ENCODE data around the gene SCYGR8. TPM values are rescaled to one million over a fixed set of nuclear protein-coding genes. Genes with fewer than 3 reads are reported as not detected.

SCYGR8 gene
- total RNA-seq, 1 donor from 2014 or later, result not detected

- no peak overlapping the region for H3K27ac ChIP-seq
- no peaks in the 10 kb centered on the region for H3K9me3 ChIP-seq
- no peaks in the 10 kb centered on the region for H3K27me3 ChIP-seq
- peak overlapping the region; percentile 11 for H3K4me3 ChIP-seq
- TF ChIP-seq, protein P1, sequence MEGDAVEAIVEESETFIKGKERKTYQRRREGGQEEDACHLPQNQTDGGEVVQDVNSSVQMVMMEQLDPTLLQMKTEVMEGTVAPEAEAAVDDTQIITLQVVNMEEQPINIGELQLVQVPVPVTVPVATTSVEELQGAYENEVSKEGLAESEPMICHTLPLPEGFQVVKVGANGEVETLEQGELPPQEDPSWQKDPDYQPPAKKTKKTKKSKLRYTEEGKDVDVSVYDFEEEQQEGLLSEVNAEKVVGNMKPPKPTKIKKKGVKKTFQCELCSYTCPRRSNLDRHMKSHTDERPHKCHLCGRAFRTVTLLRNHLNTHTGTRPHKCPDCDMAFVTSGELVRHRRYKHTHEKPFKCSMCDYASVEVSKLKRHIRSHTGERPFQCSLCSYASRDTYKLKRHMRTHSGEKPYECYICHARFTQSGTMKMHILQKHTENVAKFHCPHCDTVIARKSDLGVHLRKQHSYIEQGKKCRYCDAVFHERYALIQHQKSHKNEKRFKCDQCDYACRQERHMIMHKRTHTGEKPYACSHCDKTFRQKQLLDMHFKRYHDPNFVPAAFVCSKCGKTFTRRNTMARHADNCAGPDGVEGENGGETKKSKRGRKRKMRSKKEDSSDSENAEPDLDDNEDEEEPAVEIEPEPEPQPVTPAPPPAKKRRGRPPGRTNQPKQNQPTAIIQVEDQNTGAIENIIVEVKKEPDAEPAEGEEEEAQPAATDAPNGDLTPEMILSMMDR (IDR thresholded peaks at IDR 0.05), result no peak
- intact Hi-C loops (cut with DNase I), result no loop called here
- H3K4me1 ChIP-seq, result no peaks in the 10 kb centered on the region
- DNase-seq, result no peak
- ATAC-seq, result peak; percentile 86
- no peaks in the 10 kb centered on the region for H3K36me3 ChIP-seq
Measured at GRCh38 chr2:227783404-227784138, 37.9 kb downstream of the SCYGR8 start.

- Histone ChIP-seq H3K27ac (no peak overlapping the region), H3K27me3 (no peaks in the 10 kb centered on the region), H3K36me3 (no peaks in the 10 kb centered on the region), H3K4me1 (no peaks in the 10 kb centered on the region), H3K9me3 (no peaks in the 10 kb centered on the region), H3K4me3 (no peak overlapping the region)
- ATAC-seq, result no peak
- intact Hi-C loops (cut with DNase I), result no loop called here
- DNase-seq, result no peak
- TF ChIP-seq, protein P1 (IDR thresholded peaks at IDR 0.05), result no peak
Measured at GRCh38 chr2:227785293-227785692, 39.6 kb downstream of the SCYGR8 start.

GRCh38 chr2:227788561-227789018 lies 42.9 kb downstream of the SCYGR8 start:
- H3K27me3 ChIP-seq, result no peaks in the 10 kb centered on the region
- no peaks in the 10 kb centered on the region for H3K4me1 ChIP-seq
- no peak overlapping the region for H3K27ac ChIP-seq
- intact Hi-C loops (cut with DNase I), result no loop called here
- DNase-seq (no peak), ATAC-seq (no peak)
- no peak overlapping the region for H3K4me3 ChIP-seq
- no peaks in the 10 kb centered on the region for H3K36me3 ChIP-seq
- H3K9me3 ChIP-seq, result no peaks in the 10 kb centered on the region
- TF ChIP-seq, protein P1 (IDR thresholded peaks at IDR 0.05), result no peak

DNA sequence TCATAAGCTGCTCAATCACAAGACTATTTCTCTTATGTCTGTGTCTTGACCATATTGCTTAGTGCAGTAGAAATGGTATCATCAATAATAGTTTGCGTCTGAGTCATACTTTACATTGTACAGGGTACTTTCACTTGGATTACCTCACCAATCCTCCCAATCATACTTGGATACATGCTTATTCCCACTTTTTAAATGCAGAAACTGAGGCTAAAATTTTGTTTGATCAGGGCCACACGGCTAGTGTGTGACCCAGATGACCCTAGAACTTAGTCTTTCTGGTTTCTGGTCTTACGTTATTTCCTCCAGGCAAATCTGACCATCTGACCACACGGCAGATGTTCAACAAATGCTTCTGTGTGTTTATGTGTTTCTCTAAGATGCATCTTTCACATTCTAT lies 44.1 kb downstream of the SCYGR8 start:
- Histone ChIP-seq H3K4me1 (no peaks in the 10 kb centered on the region), H3K4me3 (no peak overlapping the region), H3K27me3 (no peaks in the 10 kb centered on the region), H3K9me3 (no peaks in the 10 kb centered on the region), H3K27ac (no peak overlapping the region), H3K36me3 (no peaks in the 10 kb centered on the region)
- TF ChIP-seq, protein P1 (IDR thresholded peaks at IDR 0.05), result no peak
- no peak for ATAC-seq
- DNase-seq, result no peak
- intact Hi-C loops (cut with DNase I), result no loop called here

DNA sequence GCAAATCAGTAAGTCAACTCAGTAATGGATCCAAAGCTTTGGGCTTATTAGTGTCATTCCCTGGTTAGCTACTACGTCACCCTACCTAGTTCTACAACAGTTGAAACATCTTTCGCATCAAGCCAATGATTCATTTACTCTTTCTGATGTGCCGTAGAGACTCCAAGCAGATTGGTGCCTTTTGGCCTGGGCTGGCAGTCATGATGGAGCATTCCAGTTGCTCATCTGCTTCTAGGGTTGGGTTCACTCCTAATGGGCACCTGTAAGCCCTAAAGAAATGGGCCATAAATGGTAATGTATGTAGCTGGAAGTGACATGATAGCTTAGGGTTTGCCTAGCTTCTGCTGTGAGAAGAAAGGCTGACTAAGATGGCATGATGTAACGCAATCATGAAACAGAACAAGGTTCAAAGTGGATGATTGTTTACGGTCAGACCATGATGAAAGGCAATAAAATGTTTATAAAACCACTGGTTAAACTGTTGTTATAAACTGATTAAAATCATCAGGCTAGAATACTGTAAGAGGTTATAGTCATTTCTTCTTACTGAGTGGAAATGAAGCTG lies 47.5 kb downstream of the SCYGR8 start:
- intact Hi-C loops (cut with DNase I), result no loop called here
- Histone ChIP-seq H3K4me3 (no peak overlapping the region), H3K9me3 (no peaks in the 10 kb centered on the region), H3K4me1 (no peaks in the 10 kb centered on the region), H3K27ac (no peak overlapping the region), H3K36me3 (no peaks in the 10 kb centered on the region), H3K27me3 (no peaks in the 10 kb centered on the region)
- TF ChIP-seq, protein P1 (IDR thresholded peaks at IDR 0.05), result no peak
- ATAC-seq (no peak), DNase-seq (no peak)

Other genes starting within 250 kb of the SCYGR8 start
- not detected for gene SCYGR2, start 147.0 kb upstream of the SCYGR8 start, total RNA-seq
- not detected for gene SCYGR3, start 131.1 kb upstream of the SCYGR8 start, total RNA-seq
- gene SCYGR4, start 128.4 kb upstream of the SCYGR8 start, total RNA-seq, result not detected
- gene SCYGR5, start 79.1 kb upstream of the SCYGR8 start, total RNA-seq, result not detected
- gene SLC19A3, start 27.9 kb upstream of the SCYGR8 start, total RNA-seq, result 31.8 TPM
- not detected for gene SCYGR6, start 21.1 kb upstream of the SCYGR8 start, total RNA-seq
- gene SCYGR7, start 17.6 kb upstream of the SCYGR8 start, total RNA-seq, result not detected
- 4.9 TPM for gene CCL20, start 67.9 kb downstream of the SCYGR8 start, total RNA-seq
- not detected for gene DAW1, start 125.7 kb downstream of the SCYGR8 start, total RNA-seq